AG08396 (cell line): ENCODE measurements around the gene ADAMTS5.

Experiments
- DNase-seq: peaks from one replicate; pipeline ENCODE4 v3.0.0; 2012; ENCODE audit warnings: low spot score, mixed read lengths

ADAMTS5 gene

DNA sequence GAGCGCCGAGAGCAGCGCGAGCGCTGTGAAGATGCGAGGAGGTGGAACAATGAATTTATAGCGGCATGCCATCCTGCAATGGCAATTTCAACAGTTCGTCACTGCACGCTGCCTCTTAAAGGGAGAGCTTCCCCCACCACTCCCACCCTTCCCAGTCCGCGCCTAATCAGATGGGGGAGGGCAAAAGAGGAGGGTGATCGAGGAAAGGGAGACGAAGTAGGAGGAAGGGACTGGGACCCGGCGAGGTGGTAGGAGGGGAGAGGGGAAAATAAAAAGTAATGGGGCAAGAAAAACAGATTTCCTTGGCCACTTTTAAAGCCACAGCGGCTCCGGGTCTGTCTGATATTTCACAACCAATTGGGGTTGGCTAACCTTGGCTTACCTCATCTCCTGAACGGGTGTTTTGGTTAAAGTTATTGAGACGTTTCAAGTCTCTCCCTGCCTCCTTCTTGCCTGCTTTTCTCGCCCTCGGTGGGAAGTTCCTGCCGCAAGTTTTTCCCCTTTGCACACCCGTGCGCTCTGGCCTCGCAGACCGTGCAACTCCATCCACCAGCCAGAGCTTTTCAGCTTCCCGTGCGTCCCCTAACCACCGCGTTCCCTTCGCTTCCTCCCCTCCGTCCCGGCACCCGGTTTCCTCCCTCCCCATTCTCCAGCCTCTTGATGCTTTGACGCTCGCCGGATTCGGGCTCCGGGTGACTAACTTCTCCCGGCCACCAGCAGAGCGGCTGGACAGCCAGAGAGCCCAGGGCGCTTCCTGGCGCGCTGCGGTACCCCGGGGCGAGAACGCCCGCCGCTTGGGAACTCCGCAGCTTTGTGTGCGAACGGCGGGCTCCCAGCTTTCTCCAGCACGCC lies at the start of gene ADAMTS5:
Gene ADAMTS5, minus strand, starts transcription at position 27 of the 852 bp plus-strand sequence. CDS start 697 bp downstream, outside the sequence.
- DNase-seq, result peak; percentile 78

DNA sequence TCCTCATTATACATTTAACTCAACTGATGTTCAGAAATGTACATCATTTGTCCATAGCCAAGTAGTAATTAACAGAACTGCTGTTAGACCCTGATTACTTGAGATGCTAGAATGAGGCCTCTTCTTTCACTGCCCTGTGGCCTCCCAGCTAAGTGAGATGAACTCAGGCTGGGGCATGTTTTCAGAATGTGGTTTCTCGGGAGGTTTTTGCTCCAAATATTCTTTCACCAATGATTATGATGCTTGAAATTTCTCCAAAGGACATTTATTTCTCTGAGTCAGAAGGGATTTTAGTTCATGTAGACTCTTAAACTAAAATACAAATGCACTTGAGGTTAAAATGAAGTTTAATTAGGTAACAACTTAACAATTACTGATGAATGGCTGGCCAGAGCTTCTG lies 34.6 kb upstream of the ADAMTS5 start:
- DNase-seq, result no peak

DNA sequence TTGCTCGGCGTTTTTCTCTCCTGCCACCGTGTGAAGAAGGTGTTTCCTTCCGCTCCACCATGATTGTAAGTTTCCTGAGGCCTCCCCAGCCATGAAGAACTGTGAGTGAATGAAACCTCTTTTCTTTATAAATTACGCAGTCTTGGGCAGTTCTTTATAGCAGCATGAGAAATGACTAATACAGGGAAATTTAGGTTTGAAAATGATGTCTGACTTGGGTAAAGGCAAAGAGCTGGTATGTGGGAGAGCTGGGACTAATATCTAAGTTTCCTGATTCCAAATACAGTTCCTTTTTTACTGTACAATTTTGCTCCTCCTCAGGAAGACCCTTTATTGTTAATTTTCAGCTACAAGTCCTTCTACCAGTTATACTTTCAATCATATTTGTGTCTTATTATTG lies 16.7 kb upstream of the ADAMTS5 start:
- DNase-seq, result no peak

DNA sequence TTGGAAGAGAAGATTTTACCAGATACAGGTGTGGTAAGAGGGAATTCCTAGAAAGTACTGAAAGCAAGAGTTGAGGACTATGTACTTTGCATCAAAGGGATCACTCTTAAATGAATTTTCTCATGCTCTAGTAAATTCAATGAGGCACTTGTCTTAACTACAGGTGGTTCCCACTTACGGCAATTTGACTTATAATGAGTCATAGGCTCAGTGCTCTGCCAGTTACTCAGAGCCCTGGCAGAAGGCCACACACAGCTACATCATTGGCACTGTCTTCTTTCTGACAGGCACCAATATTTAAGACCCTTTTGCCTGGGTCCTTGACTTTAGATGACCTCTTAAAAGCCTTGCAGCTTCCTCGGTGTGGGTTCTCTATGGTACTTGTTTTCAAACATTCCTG lies 15.9 kb upstream of the ADAMTS5 start:
- peak; percentile 8 for DNase-seq

DNA sequence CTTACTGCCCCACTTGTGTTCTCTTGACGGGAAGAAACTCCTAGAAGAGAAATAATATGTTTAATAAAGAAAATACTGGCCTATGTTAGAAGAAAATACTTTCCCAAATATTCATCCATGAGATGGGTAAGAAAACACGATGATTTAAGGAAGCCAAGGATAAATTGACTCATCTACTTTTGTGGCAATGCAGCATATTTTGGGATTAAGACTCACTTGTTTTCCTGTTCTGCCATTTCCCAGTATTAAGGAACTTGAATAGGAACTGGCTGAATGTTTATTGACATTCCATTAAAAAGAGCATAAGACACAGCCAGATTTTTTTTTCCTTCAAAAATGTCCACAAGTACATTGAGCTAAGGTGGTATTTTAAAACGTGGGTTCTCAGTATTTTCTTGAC lies 10.9 kb upstream of the ADAMTS5 start:
- DNase-seq, result no peak

DNA sequence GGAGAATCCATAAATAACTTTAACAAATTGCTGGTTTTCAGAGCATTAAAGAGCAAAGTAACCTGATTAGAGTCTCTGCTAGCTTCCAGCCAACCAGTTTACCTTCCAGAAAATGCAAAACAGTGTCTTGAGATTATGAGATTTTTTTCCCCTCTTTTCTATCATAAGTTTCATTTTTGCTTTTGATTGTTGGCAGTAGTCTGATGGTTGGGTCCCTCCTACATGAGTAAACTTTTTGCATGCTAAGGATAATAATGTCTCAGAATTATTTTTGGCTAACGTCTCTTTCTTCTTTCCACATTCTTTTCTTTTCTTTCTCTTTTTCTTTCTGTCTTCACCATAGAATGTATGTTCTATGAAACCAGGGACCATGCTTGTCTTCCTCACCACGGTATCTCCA lies 6.3 kb upstream of the ADAMTS5 start:
- no peak for DNase-seq

DNA sequence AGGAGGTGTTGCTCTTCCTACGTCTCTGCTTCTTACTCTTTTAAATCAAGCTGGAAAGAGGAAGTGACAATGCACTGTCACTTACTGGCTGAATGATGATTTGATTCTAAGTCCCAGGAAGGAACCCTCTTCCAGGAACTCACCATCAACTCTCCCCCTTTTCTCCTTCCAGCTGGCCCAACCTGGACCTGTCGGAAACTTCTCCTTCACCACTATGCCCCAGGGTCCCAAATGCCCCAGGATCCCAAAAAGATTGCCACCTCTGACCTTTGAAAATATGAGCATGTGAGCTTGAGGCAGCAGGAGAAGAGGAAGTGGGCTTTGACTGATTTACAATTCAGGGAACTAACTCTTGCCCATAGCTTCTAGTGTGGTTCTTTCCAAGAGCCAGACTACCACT lies 5.3 kb upstream of the ADAMTS5 start:
- DNase-seq, result no peak

DNA sequence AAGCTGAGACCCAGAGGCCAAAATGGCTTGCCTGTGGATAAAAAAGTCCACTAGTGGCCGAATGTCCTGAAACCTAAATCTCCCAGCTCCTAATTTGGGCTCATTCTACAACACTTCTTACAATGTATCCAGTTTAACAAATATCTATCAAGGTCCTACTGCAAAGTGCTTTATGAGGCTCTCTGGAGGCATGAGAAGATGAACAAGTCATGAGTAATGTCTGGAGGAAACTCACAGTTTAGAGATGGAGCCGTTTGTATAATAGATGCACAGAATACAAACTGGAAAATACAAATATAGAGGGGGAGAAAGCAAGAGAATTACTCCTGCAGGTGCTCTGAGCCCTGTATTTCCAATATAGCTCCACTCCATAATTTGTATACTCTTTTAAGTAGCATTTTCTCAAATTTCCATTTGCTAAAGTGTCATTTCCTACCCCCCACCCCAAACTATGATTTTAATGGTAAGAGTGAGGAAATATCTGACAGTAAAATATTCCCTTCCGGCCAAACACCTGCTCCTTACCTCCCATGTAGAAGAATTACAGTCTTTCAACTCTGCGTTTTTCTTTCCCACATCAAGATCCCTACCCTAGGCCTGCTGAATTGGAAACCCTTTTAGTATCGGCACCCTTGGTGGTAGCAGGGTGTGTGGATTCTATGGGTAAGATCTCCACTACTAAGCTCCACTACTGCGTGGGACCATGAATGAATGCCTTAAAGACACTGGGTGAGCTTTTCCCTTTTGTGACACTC lies 3.3 kb upstream of the ADAMTS5 start:
- DNase-seq, result no peak

DNA sequence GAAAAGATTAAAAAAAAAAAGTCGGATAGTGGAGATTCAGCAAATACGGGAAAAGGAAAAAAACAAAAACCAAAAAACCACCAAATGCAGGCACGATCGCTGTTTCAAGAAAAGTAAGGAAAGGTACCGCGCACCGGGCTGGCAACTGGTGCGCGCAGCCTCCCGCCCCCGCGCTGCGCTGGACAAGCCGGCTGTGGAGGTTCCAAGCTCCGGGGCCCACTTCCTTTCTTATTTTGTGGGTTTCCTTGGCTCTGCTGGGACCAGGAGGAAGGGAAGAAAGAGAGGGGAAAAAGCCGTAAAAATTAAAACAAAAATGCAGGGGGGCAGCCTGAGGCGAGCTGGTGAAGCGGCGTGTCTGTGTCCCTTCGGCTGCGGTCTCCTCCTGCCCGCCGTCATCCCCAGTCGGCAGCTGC lies 233 bp downstream of the ADAMTS5 start:
- DNase-seq, result no peak

DNA sequence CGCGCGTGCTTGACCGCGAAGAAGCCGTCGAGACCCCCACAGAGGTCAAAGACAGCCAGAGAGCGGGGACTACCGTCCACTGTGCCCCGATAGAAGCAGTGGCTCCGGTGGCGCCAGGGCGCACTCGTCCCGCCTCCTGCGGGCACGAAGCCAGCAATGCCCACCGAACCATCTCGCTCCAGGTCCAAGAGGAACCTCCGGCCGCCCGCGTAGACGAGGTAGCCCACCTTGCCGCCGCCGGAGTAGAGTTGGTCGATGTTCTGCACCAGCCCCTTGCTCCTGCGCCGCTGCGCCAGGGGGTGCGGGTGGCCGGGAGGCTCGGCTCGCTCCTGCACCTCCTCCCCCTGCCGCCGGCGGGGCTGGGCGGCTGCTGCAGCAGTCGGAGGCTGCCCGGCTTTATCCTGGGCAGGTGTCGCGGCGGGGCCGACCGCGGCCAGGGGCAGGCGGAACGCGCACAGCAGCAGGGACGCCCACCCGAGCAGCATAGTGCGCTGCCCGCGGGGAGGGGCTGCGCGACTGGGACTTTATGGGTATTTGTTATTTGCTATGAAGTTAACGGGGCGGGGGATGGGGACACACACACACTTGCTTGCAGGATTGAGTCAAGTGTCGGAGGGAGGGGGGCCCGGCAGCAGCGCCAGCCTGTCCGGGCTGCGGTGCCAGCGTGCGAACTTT lies 844 bp downstream of the ADAMTS5 start:
- DNase-seq, result peak; percentile 68

DNA sequence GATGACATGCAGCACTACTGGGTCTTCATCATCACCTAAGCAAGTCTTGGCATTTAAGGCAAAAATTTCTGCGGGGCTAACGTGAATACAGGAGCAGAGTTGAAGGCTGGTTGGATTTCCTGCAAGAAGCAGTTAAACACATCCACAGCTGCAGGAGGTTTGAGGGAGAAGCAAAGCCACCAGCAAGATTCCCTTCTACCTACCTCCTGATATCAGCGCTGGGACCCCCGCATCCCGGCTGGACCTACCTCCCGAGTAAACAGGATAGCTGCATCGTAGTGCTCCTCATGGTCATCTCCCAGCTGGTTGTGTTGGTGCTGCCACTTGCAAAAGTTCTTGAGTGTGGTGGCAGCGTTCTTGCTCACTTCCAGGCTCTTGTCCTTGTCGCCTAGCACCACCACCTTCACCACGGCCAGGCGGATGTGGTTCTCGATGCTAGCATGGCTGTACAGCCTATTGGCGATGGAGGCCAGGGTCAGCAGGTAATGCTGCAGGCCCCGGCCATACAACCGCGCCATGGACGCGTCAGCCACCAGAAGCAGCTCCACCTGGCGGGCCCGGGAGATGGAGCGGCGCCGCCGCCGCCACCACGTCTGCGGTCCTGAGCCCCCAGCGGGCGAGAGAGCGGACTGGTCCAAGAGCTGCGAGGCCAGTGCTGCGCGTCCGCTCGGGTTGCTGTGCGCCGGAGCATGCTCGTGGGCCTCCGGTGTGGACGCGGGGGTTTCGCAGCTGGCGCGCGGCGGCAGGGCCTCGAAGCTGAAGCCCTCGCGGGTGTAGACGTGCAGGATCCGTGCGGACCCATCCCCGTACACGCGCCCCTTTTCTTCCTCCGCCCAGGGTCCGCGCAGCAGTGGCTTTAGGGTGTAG lies 1.6 kb downstream of the ADAMTS5 start:
- peak; percentile 50 for DNase-seq

DNA sequence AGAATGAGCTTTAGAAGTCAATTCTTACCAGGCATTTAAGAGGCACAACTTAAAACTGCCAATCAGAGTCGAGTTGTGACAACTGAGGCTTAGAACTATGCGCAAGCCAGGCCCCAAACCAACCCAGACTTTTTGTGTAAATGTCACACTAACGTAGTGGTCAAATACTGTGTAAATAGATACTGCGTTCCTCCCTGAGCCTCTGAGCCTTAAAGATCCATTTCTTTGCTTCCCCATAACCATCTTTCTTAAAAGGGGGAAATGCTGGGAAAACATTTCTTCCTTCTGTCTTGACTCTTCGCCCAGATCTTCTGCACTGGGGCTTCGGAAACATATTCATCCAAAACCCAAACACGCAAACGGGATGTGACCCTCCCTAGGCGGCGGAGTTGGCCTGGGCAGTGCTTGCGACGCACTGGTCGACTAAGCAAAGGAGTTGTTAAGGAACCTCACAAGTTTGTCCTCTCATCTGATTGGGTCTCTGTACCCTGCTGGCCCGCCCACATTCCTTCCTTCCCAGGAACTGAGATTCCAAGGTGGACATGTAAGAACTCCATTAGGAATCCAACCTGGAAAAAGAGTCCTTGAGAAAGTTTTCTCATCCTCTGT lies 2.6 kb downstream of the ADAMTS5 start:
- DNase-seq, result peak; percentile 68

DNA sequence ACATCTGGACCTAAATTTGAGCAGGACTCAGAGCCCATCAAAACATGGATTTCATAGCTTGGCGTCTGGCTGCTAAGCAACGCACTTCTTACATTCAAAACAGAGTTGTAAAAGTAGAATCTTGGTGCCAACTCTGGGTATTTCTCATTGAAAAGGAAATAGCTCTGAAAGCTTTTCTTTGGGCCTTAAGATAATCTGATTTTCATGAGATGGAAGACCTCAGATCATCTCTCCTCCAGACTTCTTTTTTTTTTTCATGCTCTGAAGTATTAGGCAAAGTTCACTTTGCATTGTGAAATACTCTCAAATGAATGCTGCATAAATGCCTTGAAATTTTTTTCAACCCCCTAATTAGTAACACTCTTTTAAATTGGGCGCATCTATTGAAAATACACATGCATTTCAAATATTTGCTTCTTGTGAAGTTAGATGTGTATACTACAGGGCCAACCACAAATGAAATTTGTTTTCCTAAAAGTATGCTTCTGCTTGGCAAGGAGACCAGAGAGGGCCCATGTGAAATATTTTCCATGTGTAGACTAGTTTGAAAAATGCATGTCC lies 4.2 kb downstream of the ADAMTS5 start:
- DNase-seq, result no peak

DNA sequence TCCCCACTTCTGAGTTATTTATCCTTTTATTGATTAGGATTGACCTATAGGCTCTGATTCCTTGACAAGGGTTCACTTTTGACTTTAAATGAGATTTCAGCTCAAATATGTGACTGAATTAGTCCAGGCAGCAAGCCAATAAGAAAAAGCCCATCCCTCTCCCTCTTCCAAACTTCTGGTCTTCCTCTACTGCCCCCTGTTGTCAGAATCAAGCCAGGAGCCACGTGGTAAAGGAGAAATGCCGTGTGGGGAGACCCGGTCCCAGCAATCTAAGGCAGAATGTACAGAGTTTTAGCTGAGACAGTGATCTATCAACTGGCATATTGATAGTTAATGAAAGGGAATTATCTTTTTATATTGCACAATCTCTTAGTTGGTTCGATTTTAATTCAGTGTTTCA lies 5.2 kb downstream of the ADAMTS5 start:
- DNase-seq, result no peak

DNA sequence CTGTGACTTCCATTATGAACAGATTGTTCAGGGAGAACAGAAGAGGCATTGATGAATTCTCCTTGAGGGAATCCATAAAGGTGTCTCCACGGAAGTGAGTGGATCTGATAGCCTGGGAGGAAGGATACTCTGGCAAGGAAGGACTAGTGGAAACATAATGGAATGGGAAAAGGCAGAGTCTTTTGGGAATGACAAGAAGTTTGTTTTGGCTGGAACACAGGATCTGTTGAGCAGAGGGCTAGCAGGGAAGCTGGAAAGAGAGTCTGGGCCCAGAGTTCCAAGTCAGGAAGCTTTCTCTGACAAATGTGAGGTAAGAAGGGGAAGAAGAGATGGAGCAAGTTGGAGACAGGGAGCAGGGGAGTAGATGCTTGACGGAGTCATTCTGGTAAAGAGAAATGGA lies 8.1 kb downstream of the ADAMTS5 start:
- no peak for DNase-seq

DNA sequence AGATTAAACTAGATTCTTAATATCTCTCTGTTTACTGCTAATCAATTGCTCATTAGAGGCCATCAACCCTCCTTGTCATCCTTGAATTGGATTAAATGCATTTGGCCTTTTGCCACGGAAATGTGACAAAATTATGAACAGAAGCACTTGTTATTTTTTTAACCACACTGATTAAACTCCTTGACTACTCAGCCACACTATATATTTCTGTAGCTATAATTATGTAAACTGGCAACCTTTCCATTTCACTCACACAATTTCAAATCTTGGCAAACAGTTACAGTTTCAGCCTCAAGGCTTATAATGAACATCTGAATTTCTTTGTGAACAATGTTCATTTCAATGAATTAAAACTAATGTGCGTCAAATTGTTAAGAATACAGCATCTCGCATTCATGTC lies 10.1 kb downstream of the ADAMTS5 start:
- DNase-seq, result no peak

DNA sequence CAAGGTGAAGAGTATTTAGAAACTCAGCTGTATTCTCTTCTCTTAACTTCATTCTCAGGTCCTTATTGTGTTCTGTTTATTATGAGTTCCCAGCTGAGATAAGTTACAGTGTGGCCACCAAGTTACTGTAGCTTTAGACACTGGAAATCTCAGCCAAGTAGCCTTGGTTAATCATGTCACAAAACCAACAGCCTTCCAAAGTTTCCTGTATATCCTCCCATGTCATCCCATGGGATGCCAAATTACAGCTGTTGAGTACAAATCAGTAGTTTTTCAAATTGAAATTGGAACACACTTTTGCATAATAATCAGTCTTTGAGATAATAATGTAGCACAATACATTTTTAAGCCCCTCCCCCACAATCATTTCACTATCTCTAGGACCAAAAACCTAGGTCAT lies 10.7 kb downstream of the ADAMTS5 start:
- no peak for DNase-seq

DNA sequence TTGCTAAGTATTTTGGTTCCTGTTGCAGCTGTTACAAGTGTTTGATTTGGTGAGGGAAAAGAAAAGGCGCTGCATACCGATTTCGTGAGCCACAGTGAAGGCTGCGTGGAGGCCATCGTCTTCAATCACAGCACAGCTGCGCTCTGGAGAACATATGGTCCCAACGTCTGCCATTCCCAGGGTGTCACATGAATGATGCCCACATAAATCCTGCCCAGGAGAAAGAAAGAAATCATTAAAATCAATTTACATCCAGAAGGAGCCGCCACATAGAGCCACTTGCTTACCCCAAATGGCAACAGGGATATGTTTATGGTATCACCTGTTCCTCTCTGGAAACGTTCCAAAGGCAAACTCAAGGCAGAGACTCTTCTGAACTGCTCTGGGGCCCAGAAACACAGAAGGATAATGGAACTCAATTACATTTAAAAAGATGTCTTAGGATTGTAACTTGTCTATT lies 12.2 kb downstream of the ADAMTS5 start:
- no peak for DNase-seq

DNA sequence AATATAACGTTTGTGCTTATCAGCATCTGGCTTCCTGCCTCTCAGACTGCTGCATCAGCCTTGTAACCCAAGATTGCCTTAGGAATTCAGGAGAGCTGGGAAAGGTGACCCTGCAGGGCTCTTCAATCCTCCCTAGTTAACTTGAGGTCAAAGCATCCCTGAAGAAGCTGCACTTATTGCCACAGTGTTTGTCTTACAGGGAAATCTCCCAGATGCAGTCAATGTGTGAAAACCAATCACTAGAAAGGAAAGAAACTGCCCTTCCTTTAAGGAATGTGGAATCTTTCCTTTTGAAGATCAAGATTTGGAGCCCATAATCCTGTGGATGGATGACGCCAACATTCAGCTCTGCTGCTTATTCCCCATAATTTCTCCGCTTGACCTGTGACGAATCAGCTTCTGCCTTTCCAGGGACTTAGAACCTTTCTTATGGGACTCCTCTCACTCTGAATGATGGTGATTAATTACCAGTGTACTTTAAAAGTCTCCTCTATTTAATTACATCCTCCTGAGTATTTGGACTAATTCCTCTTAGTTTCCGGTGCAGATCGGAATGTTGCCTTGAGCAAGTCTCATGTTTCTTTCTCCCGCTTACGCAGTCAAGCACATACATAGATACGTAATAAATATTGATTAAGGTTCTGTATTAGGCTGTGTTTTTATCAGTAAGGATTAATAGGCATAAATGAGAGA lies 14.4 kb downstream of the ADAMTS5 start:
- DNase-seq, result no peak

DNA sequence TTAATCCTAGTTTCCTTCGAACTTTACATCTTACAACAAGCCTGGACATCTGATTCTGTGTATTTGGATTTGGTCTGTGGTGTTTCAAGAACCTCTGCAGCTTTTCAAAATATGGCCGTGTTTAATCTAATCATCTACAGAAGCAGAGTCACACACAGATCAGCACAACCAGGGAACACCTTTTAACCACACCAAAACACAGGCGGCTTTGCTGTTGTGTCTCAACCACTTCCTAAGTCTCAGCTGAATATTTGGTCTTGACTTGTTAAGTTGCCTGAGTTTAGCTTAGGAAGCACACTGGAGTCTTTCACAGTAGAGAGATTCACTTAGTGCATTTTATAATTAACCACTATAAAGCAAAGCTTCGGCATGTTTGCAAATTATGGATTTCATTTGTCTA lies 17.1 kb downstream of the ADAMTS5 start:
- no peak for DNase-seq
